Esophagus squamous epithelium (tissue), 5 donors: Measurements from ENCODE around the gene CHGA. TPM values are rescaled to one million over a fixed set of nuclear protein-coding genes. Genes with fewer than 3 reads are reported as not detected.

Source experiments
- DNase-seq: peaks from one replicate; lab custom pipeline; 2025; lab: John Stamatoyannopoulos, UW
- H3K27ac ChIP-seq, 4 donors: fragments of 200-600 bp; sonication (generic); one replicate each; pipeline ENCODE4 v1.5.1; 2016 to 2019; ENCODE audit warnings: mild to moderate bottlenecking in 1 of 4
- H3K27me3 ChIP-seq, 4 donors: fragments of 200-600 bp; sonication (generic); 1 replicate in 3 of 4; 2 replicates in 1 of 4; pipeline versions ENCODE4 v1.5.1 to v1.6.0; 2017 to 2021; ENCODE audit warnings: antibody characterized with exemption in 1 of 4
- H3K36me3 ChIP-seq, 3 donors: fragments of 200-600 bp; sonication (generic); one replicate each; pipeline ENCODE4 v1.5.1; 2016 to 2019
- H3K4me1 ChIP-seq, 3 donors: fragments of 200-600 bp; sonication (generic); one replicate each; pipeline ENCODE4 v1.5.1; 2017 to 2019
- H3K4me3 ChIP-seq, 4 donors: fragments of 200-600 bp; sonication (generic); 1 replicate in 3 of 4; 2 replicates in 1 of 4; pipeline ENCODE4 v1.5.1; 2016 to 2019; ENCODE audit warnings: mild to moderate bottlenecking in 2 of 4, moderate library complexity in 1 of 4
- H3K9me3 ChIP-seq, 3 donors: fragments of 200-600 bp; sonication (generic); one replicate each; pipeline ENCODE4 v1.5.1; 2016 to 2019
- CTCF ChIP-seq, 6 experiments: fragments of 450-650 bp in 4 of 6; fragments of 200-600 bp in 2 of 6; sonication (generic) in 2 of 6; IDR thresholded peaks; one replicate each; pipeline ENCODE4 v1.5.1; 2016 to 2019; ENCODE audit warnings: antibody characterized with exemption in 6 of 6, mild to moderate bottlenecking in 4 of 6, moderate library complexity in 4 of 6
- POLR2A ChIP-seq, 4 donors: fragments of 450-650 bp; IDR thresholded peaks; one replicate each; pipeline ENCODE4 v1.6.1; 2017; ENCODE audit warnings: antibody characterized with exemption in 4 of 4, mild to moderate bottlenecking in 4 of 4, moderate library complexity in 3 of 4
- WGBS, 2 donors: methylation state at CpG; one replicate each; pipeline ENCODE4 v1.1.5; 2018; 5-methylcytosine and 5-hydroxymethylcytosine counted together
- intact Hi-C: fragments of 100-400 bp; cut with DNase I; formaldehyde crosslinking; loops from one replicate; pipeline ENCODE4 v1.15.0; 2022
- total RNA-seq, 4 donors: library from RNA; depleted of rRNA; stranded (reverse); fragments of >200 nt; gene quantifications; one replicate each; pipeline ENCODE4 v1.1.0, GENCODE V29; 2016
- donor health status: DM: yes; HTN: yes; CAD: no.

The CHGA gene
- total RNA-seq, 4 donors from 2014 or later = 0.31 TPM; not detected in 3

- Histone ChIP-seq H3K4me1 (peaks cover 0 to 8% (median 0%) of the 10 kb centered on the region in 3 donors), H3K9me3 (no peaks in the 10 kb centered on the region), H3K27me3 (peaks cover 0 to 67% (median 1%) of the 10 kb centered on the region in 4 donors), H3K27ac (no peak overlapping the region), H3K36me3 (no peaks in the 10 kb centered on the region), H3K4me3 (no peak overlapping the region)
- intact Hi-C loops = no loop called here
- 19 to 44% methylated on average over 9 to 12 of the region's 12 CpGs for WGBS, 2 donors
- DNase-seq = no peak
- TF ChIP-seq POLR2A (IDR thresholded peaks at IDR 0.05) (no peak), CTCF (IDR thresholded peaks at IDR 0.05) (peak in 1 of 6 experiments; percentile 58)
These were observed 42.1 kb upstream of the CHGA start for GRCh38 chr14:92880851-92881250.

GRCh38 chr14:92883066-92883465 is 39.9 kb upstream of the CHGA start:
- no peak for DNase-seq
- Histone ChIP-seq H3K4me1 (peaks cover 0 to 8% (median 0%) of the 10 kb centered on the region in 3 donors), H3K27ac (no peak overlapping the region), H3K36me3 (no peaks in the 10 kb centered on the region), H3K27me3 (peaks cover 0 to 70% (median 1%) of the 10 kb centered on the region in 4 donors), H3K4me3 (no peak overlapping the region), H3K9me3 (no peaks in the 10 kb centered on the region)
- 81 to 89% methylated on average over 5 of the region's 5 CpGs for WGBS, 2 donors
- intact Hi-C loops = no loop called here
- TF ChIP-seq POLR2A (IDR thresholded peaks at IDR 0.05) (no peak), CTCF (IDR thresholded peaks at IDR 0.05) (no peak)

GRCh38 chr14:92884410-92884809 is 38.5 kb upstream of the CHGA start:
- intact Hi-C loops = no loop called here
- Histone ChIP-seq H3K27ac (no peak overlapping the region), H3K27me3 (peaks cover 0 to 58% (median 0%) of the 10 kb centered on the region in 4 donors), H3K4me1 (peaks cover 0 to 8% (median 0%) of the 10 kb centered on the region in 3 donors), H3K36me3 (no peaks in the 10 kb centered on the region), H3K4me3 (no peak overlapping the region), H3K9me3 (no peaks in the 10 kb centered on the region)
- WGBS, 2 donors = 55 to 69% methylated on average over 3 of the region's 3 CpGs
- no peak for DNase-seq
- TF ChIP-seq CTCF (IDR thresholded peaks at IDR 0.05) (no peak), POLR2A (IDR thresholded peaks at IDR 0.05) (no peak)

- Histone ChIP-seq H3K4me1 (peaks cover 0 to 7% (median 0%) of the 10 kb centered on the region in 3 donors), H3K27me3 (peaks cover 0 to 48% (median 0%) of the 10 kb centered on the region in 4 donors), H3K27ac (no peak overlapping the region), H3K4me3 (no peak overlapping the region), H3K36me3 (no peaks in the 10 kb centered on the region), H3K9me3 (no peaks in the 10 kb centered on the region)
- no peak for DNase-seq
- 62 to 66% methylated on average over 7 to 8 of the region's 8 CpGs for WGBS, 2 donors
- intact Hi-C loops = no loop called here
- TF ChIP-seq CTCF (IDR thresholded peaks at IDR 0.05) (no peak), POLR2A (IDR thresholded peaks at IDR 0.05) (no peak)
These were observed 37.5 kb upstream of the CHGA start for GRCh38 chr14:92885279-92886061.

GRCh38 chr14:92886337-92886736 is 36.6 kb upstream of the CHGA start:
- no peak for TF ChIP-seq POLR2A (IDR thresholded peaks at IDR 0.05)
- no peaks in the 10 kb centered on the region for H3K36me3 ChIP-seq
- H3K4me3 ChIP-seq = no peak overlapping the region
- H3K27ac ChIP-seq = no peak overlapping the region
- H3K4me1 ChIP-seq = no peaks in the 10 kb centered on the region
- no peak for DNase-seq
- no peaks in the 10 kb centered on the region for H3K9me3 ChIP-seq
- 56 to 67% methylated on average over 9 to 11 of the region's 11 CpGs for WGBS, 2 donors
- H3K27me3 ChIP-seq = peaks cover 0 to 39% (median 0%) of the 10 kb centered on the region in 4 donors
- intact Hi-C loops = no loop called here
